ENCODE data around the gene MKNK1.

MKNK1 gene

DNA sequence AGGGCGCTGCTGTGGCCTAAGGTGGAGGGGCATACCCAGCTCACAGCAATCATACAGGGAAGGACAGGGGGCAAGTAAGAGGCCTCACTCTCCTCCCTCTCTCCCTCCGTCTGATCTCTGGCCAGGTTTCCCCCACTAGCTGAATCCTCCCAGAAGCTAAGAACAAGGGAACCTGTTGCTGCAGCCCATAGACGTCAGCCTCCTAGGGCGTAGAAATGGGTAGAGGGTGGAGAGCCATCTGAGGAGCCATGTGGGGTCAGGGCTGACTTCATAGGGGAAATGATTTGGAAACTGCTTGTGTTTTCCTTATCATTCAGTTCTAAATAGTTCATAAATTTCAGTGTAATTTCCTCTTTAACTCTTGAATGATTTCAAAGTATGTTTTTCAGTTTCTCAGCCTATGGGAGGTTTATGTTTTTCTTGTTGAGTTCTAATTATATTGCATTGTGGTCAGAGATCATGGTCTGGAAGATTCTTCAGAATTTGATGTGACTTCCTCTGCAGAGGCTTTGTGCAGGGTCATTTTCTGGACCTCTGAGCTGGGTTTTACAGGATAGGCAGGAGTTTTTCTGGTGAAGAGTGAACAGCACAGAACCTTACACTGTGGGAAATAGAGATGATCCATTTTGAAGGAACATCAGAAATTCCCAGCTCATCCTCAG lies 14.8 kb upstream of the MKNK1 start:
- DNase-seq (ENCODE audit: low spot score): no peak

DNA sequence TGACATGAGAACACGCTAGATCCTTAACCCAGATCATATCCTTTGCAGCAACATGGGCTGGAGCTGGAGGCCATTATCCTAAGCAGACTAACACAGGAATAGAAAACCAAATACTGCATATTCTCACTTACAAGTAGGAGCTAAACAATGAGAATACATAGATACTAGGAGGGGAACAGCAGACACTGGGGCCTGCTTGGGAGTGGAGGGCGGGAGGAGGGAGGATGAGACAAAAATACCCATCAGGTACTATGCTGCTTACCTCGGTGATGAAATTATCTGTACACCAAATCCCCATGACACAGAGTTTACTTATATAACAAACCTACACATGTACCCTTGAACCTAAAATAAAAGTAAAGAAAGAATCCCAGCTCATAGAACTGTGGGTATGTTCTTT lies 13.8 kb upstream of the MKNK1 start:
- DNase-seq (ENCODE audit: low spot score): no peak

- DNase-seq (ENCODE audit: low spot score): no peak
Measured at GRCh38 chr1:46617108-46617800, 13.2 kb upstream of the MKNK1 start.

GRCh38 chr1:46616277-46617107 lies 12.4 kb upstream of the MKNK1 start, which contains the start of gene MOB3C:
Gene MOB3C (minus strand): TSS chr1:46616811. CDS start chr1:46613321, 3,490 bp downstream.
- peak; percentile 87 for DNase-seq (ENCODE audit: low spot score)

DNA sequence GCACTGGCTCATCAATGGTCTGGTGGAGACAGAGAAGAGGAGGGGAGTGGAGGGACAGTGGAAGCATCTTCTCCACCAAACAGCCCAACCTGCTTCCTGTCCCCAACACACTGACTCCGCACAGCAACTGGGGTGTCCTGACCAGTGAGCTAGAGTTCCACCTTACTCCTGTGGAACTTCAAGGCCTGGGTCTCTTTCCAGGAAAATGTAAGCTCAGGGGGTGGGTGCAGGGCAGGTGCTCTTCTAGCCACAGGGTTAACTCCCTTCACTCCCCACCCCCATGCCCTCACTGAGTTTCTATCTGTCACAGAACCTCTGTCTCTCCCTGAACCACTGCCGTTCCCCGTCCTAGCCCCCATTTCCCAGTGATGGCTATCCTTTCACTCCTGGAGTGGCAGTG lies 11.7 kb upstream of the MKNK1 start:
- no peak for DNase-seq (ENCODE audit: low spot score)

GRCh38 chr1:46615088-46615487 lies 11.0 kb upstream of the MKNK1 start:
- no peak for DNase-seq (ENCODE audit: low spot score)

DNA sequence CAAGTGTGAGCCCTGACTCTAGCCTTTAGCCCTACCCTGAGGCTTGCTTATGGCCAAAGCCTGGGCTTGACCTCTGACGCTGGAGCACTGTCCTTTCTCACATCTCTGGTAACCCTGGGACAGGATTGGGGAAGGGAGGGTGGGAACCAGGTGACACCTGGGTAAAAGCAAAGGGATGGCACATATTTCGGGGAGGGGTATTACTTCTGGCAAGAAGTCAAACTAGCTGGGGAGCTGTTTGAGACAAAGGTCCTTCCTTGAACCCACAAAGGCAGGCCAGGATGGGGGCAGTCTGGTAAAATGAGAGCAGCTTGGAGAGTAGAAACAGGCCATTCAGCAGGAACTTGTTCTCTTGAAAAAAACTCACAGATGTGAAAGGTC lies 10.5 kb upstream of the MKNK1 start:
- no peak for DNase-seq (ENCODE audit: low spot score)

- peak; percentile 81 for DNase-seq (ENCODE audit: low spot score)
Measured at GRCh38 chr1:46613661-46614603, 9.9 kb upstream of the MKNK1 start.

DNA sequence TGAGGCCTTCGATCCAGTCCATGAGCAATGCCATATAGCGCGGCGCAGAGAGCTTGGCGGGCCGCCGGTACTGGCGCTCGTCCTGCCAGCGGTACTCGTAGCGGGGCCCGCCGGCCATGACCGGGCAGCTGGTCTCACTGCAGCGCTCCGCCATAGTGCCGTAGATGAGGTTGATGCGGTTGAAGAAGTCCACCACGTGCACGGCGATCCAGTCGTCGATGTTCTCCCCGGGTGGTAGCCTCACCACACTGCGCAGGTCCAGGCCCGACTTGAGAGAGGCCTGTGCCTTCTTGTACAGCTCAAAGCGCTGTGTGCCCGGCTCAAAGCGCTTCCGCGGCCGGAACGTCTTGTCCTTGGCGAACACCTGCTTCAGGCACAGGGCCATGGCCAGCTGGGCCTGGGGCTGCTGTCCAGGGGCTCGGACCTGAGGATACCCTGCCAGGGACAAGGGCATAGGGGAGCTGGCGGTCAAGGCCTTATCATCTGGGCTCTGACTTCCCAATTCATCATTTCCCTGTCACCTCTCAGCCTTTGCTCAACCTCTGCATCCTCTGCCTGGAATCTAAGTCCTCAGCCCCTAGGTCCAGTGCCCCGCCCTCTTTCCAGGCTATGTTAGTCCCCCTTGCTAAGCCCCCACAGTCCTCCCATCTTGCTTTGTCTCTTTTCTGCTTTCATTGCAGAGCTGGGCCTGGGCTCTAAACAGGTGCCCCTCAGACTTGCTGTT lies 9.0 kb upstream of the MKNK1 start:
- no peak for DNase-seq (ENCODE audit: low spot score)

DNA sequence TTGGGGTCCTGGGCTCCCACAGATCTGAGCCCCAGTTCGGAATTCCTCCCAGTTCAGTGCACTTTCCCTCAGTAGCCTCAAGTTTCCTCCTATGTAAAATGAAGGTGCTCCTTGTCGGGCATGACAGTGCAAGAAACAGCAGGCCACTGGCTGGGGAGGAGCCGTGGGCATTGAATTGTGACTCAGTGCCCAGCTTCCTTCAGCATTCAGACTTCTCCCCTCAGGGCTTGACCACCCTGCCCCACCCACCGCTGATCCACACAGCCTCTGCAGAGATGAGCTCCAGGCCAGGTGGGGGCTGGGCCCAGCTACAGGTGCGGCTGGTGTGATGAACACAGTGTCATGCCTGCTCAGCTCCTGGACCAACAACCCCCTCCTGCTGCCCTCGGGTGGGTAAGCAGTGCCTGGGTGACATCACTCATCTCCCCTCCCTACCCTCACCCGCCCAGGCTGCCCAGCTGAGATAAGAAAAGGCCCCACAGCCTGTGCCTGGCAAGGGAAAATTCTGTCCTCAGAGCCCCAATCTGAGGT lies 7.7 kb upstream of the MKNK1 start:
- DNase-seq (ENCODE audit: low spot score): no peak

DNA sequence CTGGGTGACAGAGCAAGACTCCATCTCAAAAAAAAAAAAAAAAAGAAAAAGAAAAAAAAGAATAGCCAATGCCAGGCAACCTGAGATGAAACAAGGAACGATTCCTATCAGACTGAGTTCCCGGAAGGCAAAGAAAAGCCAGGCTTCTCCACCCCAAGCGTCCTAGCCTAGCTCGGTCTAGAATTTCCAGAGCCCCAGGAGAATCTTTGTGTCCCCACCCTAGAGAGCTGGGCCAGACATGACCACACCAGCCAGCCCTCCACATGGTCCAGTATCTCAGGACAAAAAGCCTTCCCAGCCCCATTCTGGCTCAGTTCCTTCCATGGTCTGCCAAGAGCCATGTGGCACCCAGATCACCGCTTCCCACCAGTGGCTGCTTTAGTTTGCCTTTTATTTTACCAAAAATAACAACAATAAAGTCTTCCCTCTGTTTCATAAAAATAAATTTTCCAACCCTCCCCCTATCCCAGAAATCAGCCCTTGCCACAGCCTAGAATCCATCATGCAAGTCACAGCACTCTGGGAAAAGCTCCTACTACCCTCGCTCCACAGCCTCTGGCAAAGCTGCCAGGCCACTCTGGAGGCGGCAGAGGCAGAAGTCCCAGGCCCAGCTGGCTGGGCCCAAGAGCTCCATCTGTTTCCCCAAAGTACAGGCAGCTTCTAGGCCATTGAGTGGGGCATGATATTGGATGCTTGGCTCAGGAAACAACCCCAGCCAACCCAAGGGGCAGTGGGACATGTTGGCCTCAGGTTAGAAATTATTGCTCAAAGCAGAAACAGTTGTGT lies 3.5 kb upstream of the MKNK1 start:
- no peak for DNase-seq (ENCODE audit: low spot score)

DNA sequence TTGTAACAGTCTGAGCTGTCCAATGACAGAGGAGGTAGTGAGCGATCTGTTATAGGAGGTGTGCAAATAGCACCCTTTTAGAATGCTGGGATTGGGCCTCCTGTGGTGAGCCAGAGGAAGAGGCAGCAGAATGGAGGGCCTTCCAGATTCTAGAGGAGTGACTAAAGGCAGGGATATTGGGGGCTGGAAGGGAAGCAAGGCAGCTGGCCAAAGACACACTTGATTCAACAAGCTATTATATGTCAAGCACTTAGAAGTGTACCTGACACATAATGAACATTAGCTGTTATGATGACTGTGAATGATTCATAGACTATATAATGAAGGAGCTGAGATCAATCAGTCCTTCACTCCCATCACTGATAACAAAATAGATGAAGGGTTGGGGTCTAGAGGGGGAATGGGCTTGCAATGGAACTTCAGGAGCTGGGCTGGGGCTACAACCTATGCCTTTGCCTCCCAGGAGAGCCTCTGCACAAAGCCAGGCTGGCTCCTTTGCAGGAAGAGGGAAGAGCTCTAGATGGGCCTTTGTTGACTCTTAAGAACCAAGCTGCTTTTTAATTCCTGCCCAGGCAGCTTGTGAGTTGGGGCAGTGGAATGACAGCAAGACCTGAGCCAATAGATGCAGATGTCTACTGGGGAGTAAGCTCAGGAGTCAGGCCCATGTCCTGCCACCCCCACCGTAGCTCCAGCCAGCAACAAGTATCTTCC lies 2.3 kb upstream of the MKNK1 start:
- DNase-seq (ENCODE audit: low spot score): no peak

DNA sequence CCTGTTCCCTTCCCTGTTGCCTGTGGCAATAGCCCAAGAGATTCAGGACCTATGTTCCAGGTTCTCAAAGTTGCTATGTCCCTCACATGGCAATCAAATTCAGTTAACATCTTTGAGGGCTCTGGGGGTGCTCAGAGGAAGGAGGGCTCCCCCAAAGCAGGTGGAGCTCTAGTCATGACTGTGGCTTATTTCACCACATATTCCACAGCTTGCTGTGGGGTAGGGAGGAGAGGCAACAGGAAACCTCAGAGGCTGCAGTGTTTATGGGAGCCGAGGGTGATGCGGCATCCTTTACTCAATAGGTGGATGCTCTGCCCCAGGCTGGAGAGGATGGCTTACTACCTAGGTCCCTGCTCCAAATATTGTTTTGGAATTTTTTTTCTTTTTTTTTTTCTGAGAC lies 1.2 kb upstream of the MKNK1 start:
- DNase-seq (ENCODE audit: low spot score): no peak

DNA sequence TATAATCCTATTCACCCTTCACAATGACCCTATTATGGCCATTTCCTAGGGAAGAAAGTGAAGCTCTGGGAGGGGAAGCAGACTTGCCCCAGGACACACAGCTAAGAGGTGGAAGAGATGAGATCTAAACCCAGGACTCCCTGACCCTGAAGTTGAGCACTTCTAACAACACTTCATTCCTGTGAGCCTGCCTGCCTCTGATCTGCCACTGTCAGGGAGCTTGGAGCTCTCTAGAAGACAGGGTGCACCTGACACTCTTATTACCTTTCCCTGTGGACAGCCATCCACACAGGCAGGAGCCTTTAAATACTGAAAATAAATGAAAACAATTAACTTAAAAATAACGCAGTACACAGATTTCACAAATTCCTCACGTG lies 599 bp downstream of the MKNK1 start:
- no peak for DNase-seq (ENCODE audit: low spot score)

DNA sequence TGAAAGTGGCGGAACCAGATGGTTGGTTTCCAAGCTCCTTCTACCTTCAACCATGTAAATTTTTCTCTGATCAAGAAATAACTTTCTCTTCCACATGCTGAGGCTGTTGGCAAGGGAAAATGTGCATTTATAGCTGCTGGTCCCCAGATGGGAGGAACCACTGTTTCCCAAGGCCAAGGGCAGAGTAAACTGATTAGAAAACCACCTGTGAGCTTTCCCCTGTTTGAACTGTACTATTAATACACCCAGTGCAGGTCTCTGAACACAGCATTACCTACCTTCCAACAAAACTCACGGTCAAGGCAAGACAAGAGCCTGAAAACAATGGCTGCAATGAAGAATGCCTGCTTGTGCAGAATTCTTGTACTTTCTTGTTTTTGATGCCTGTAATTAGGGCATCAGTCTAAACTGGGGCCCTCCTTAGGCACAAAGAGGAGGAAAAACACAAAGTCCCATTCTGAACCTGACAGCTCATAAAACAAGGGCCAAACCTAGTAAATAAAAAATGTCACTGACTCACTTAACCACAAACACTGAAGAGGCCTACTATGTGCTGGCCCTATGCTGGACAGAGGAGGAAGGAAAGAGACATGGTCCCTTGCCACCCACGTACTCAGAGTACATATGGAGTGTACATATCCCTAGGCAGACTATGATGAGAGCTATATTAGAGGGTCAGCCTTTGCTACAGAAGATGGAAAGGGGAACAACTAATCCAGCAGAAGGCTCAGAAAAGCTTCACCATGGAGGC lies 2.6 kb downstream of the MKNK1 start:
- DNase-seq (ENCODE audit: low spot score): no peak

GRCh38 chr1:46599059-46599970 lies 4.8 kb downstream of the MKNK1 start:
- DNase-seq (ENCODE audit: low spot score): no peak

- no peak for DNase-seq (ENCODE audit: low spot score)
Measured at GRCh38 chr1:46596846-46597245, 7.2 kb downstream of the MKNK1 start.

GRCh38 chr1:46596036-46596435 lies 8.0 kb downstream of the MKNK1 start:
- no peak for DNase-seq (ENCODE audit: low spot score)
